ENCODE data around the gene SMAD5. TPM values are rescaled to one million over a fixed set of nuclear protein-coding genes. Genes with fewer than 3 reads are reported as not detected.

SMAD5 gene
- total and polyA plus RNA-seq, 4 donors: 11.3 to 85.8 (median 48.6) TPM

- DNase-seq: no peak
- WGBS, 2 donors: 95 to 96% methylated on average over 14 of the region's 14 CpGs
- ATAC-seq (ENCODE audit: low FRiP score): no peak
Measured at GRCh38 chr5:136209346-136209910, 76.8 kb downstream of the SMAD5 start.

GRCh38 chr5:136210259-136210658 is 77.6 kb downstream of the SMAD5 start:
- ATAC-seq (ENCODE audit: low FRiP score) (no peak), DNase-seq (no peak)
- H3K4me3 ChIP-seq (ENCODE audit: low read length in 2 of 2): no peak overlapping the region
- H3K4me1 ChIP-seq (ENCODE audit: control insufficient read depth in 1 of 2, insufficient read depth in 2 of 2, low read length in 2 of 2): no peaks in the 10 kb centered on the region
- no peaks in the 10 kb centered on the region for H3K9me3 ChIP-seq (ENCODE audit: control insufficient read depth, low read length)
- H3K36me3 ChIP-seq (ENCODE audit: control insufficient read depth in 1 of 2, insufficient read depth in 2 of 2, low read length in 1 of 2): no peaks in the 10 kb centered on the region
- 74 to 84% methylated on average over 4 of the region's 4 CpGs for WGBS, 2 donors
- intact Hi-C loops (cut with DNase I): loop anchor here (2.0 to 10.0 kb wide), 3 partner anchors 268 to 645 kb away; no protein-coding TSS in a partner anchor
- no peak overlapping the region for H3K27ac ChIP-seq (ENCODE audit: low read depth in 1 of 2, low read length in 2 of 2)
- H3K27me3 ChIP-seq (ENCODE audit: control insufficient read depth in 1 of 2, insufficient read depth in 2 of 2, low read length in 1 of 2): no peaks in the 10 kb centered on the region

More at GRCh38 chr5:136209346-136209910, 76.8 kb downstream of the SMAD5 start:
- Histone ChIP-seq H3K27ac (ENCODE audit: low read depth in 1 of 2, low read length in 2 of 2) (no peak overlapping the region), H3K9me3 (ENCODE audit: control insufficient read depth, low read length) (no peaks in the 10 kb centered on the region), H3K27me3 (ENCODE audit: control insufficient read depth in 1 of 2, insufficient read depth in 2 of 2, low read length in 1 of 2) (no peaks in the 10 kb centered on the region), H3K4me1 (ENCODE audit: control insufficient read depth in 1 of 2, insufficient read depth in 2 of 2, low read length in 2 of 2) (no peaks in the 10 kb centered on the region), H3K36me3 (ENCODE audit: control insufficient read depth in 1 of 2, insufficient read depth in 2 of 2, low read length in 1 of 2) (no peaks in the 10 kb centered on the region), H3K4me3 (ENCODE audit: low read length in 2 of 2) (no peak overlapping the region)
- intact Hi-C loops (cut with DNase I): no loop called here

- ATAC-seq (ENCODE audit: low FRiP score) (no peak), DNase-seq (no peak)
- WGBS, 2 donors: 75 to 76% methylated on average over 10 of the region's 10 CpGs
- intact Hi-C loops (cut with DNase I): loop anchor here (2.0 to 10.0 kb wide), 4 partner anchors 269 to 647 kb away; no protein-coding TSS in a partner anchor
- H3K9me3 ChIP-seq (ENCODE audit: control insufficient read depth, low read length): no peaks in the 10 kb centered on the region
- H3K36me3 ChIP-seq (ENCODE audit: control insufficient read depth in 1 of 2, insufficient read depth in 2 of 2, low read length in 1 of 2): no peaks in the 10 kb centered on the region
- H3K4me1 ChIP-seq (ENCODE audit: control insufficient read depth in 1 of 2, insufficient read depth in 2 of 2, low read length in 2 of 2): no peaks in the 10 kb centered on the region
- H3K4me3 ChIP-seq (ENCODE audit: low read length in 2 of 2): no peak overlapping the region
- no peak overlapping the region for H3K27ac ChIP-seq (ENCODE audit: low read depth in 1 of 2, low read length in 2 of 2)
- H3K27me3 ChIP-seq (ENCODE audit: control insufficient read depth in 1 of 2, insufficient read depth in 2 of 2, low read length in 1 of 2): no peaks in the 10 kb centered on the region
Measured at GRCh38 chr5:136211282-136212040, 78.8 kb downstream of the SMAD5 start.

GRCh38 chr5:136212252-136212721 is 79.6 kb downstream of the SMAD5 start:
- peak; percentile 63 to 86 for DNase-seq
- Histone ChIP-seq H3K36me3 (ENCODE audit: control insufficient read depth in 1 of 2, insufficient read depth in 2 of 2, low read length in 1 of 2) (no peaks in the 10 kb centered on the region), H3K27me3 (ENCODE audit: control insufficient read depth in 1 of 2, insufficient read depth in 2 of 2, low read length in 1 of 2) (no peaks in the 10 kb centered on the region), H3K4me3 (ENCODE audit: low read length in 2 of 2) (no peak overlapping the region), H3K9me3 (ENCODE audit: control insufficient read depth, low read length) (no peaks in the 10 kb centered on the region), H3K4me1 (ENCODE audit: control insufficient read depth in 1 of 2, insufficient read depth in 2 of 2, low read length in 2 of 2) (no peaks in the 10 kb centered on the region), H3K27ac (ENCODE audit: low read depth in 1 of 2, low read length in 2 of 2) (no peak overlapping the region)
- no peak for ATAC-seq (ENCODE audit: low FRiP score)
- intact Hi-C loops (cut with DNase I): loop anchor here (2.0 to 10.0 kb wide), 3 partner anchors 270 to 647 kb away; no protein-coding TSS in a partner anchor
- 54 to 56% methylated on average over 10 of the region's 10 CpGs for WGBS, 2 donors

- no peaks in the 10 kb centered on the region for H3K27me3 ChIP-seq (ENCODE audit: control insufficient read depth in 1 of 2, insufficient read depth in 2 of 2, low read length in 1 of 2)
- no peaks in the 10 kb centered on the region for H3K9me3 ChIP-seq (ENCODE audit: control insufficient read depth, low read length)
- ATAC-seq (ENCODE audit: low FRiP score) (no peak), DNase-seq (no peak)
- H3K4me1 ChIP-seq (ENCODE audit: control insufficient read depth in 1 of 2, insufficient read depth in 2 of 2, low read length in 2 of 2): no peaks in the 10 kb centered on the region
- intact Hi-C loops (cut with DNase I): loop anchor here (2.0 to 10.0 kb wide), 3 partner anchors 272 to 649 kb away; no protein-coding TSS in a partner anchor
- no peaks in the 10 kb centered on the region for H3K36me3 ChIP-seq (ENCODE audit: control insufficient read depth in 1 of 2, insufficient read depth in 2 of 2, low read length in 1 of 2)
- no peak overlapping the region for H3K27ac ChIP-seq (ENCODE audit: low read depth in 1 of 2, low read length in 2 of 2)
- 79 to 80% methylated on average over 9 of the region's 9 CpGs for WGBS, 2 donors
- H3K4me3 ChIP-seq (ENCODE audit: low read length in 2 of 2): no peak overlapping the region
Measured at GRCh38 chr5:136213919-136214493, 81.4 kb downstream of the SMAD5 start.

GRCh38 chr5:136215812-136216211 is 83.2 kb downstream of the SMAD5 start:
- intact Hi-C loops (cut with DNase I): loop anchor here (10.0 kb wide), 1 partner anchor 651 kb away; no protein-coding TSS in a partner anchor
- Histone ChIP-seq H3K27me3 (ENCODE audit: control insufficient read depth in 1 of 2, insufficient read depth in 2 of 2, low read length in 1 of 2) (no peaks in the 10 kb centered on the region), H3K27ac (ENCODE audit: low read depth in 1 of 2, low read length in 2 of 2) (no peak overlapping the region), H3K36me3 (ENCODE audit: control insufficient read depth in 1 of 2, insufficient read depth in 2 of 2, low read length in 1 of 2) (no peaks in the 10 kb centered on the region), H3K4me3 (ENCODE audit: low read length in 2 of 2) (no peak overlapping the region), H3K9me3 (ENCODE audit: control insufficient read depth, low read length) (peaks cover 1% of the 10 kb centered on the region), H3K4me1 (ENCODE audit: control insufficient read depth in 1 of 2, insufficient read depth in 2 of 2, low read length in 2 of 2) (no peaks in the 10 kb centered on the region)
- 82 to 85% methylated on average over 4 of the region's 4 CpGs for WGBS, 2 donors
- DNase-seq: no peak
- ATAC-seq (ENCODE audit: low FRiP score): no peak

- intact Hi-C loops (cut with DNase I): loop anchor here (10.0 kb wide), 1 partner anchor 651 kb away; no protein-coding TSS in a partner anchor
- ATAC-seq (ENCODE audit: low FRiP score): no peak
- Histone ChIP-seq H3K4me1 (ENCODE audit: control insufficient read depth in 1 of 2, insufficient read depth in 2 of 2, low read length in 2 of 2) (no peaks in the 10 kb centered on the region), H3K9me3 (ENCODE audit: control insufficient read depth, low read length) (peaks cover 1% of the 10 kb centered on the region), H3K4me3 (ENCODE audit: low read length in 2 of 2) (no peak overlapping the region), H3K27ac (ENCODE audit: low read depth in 1 of 2, low read length in 2 of 2) (no peak overlapping the region), H3K27me3 (ENCODE audit: control insufficient read depth in 1 of 2, insufficient read depth in 2 of 2, low read length in 1 of 2) (no peaks in the 10 kb centered on the region), H3K36me3 (ENCODE audit: control insufficient read depth in 1 of 2, insufficient read depth in 2 of 2, low read length in 1 of 2) (no peaks in the 10 kb centered on the region)
- 90 to 93% methylated on average over 8 of the region's 8 CpGs for WGBS, 2 donors
- no peak for DNase-seq
Measured at GRCh38 chr5:136216230-136216629, 83.6 kb downstream of the SMAD5 start.

- Histone ChIP-seq H3K27ac (ENCODE audit: low read depth in 1 of 2, low read length in 2 of 2) (no peak overlapping the region), H3K4me1 (ENCODE audit: control insufficient read depth in 1 of 2, insufficient read depth in 2 of 2, low read length in 2 of 2) (no peaks in the 10 kb centered on the region), H3K36me3 (ENCODE audit: control insufficient read depth in 1 of 2, insufficient read depth in 2 of 2, low read length in 1 of 2) (no peaks in the 10 kb centered on the region), H3K9me3 (ENCODE audit: control insufficient read depth, low read length) (peaks cover 1% of the 10 kb centered on the region), H3K27me3 (ENCODE audit: control insufficient read depth in 1 of 2, insufficient read depth in 2 of 2, low read length in 1 of 2) (no peaks in the 10 kb centered on the region), H3K4me3 (ENCODE audit: low read length in 2 of 2) (no peak overlapping the region)
- no peak for ATAC-seq (ENCODE audit: low FRiP score)
- 96 to 97% methylated on average over 4 of the region's 4 CpGs for WGBS, 2 donors
- intact Hi-C loops (cut with DNase I): no loop called here
- DNase-seq: no peak
Measured at GRCh38 chr5:136221340-136221739, 88.7 kb downstream of the SMAD5 start.

All from aorta (tissue), 5 donors.